Activated CD4-positive, alpha-beta memory T cell treated with anti-CD3 and anti-CD28 coated beads, Interleukin-2, amount 10 ng/mL, durations not matched to agents 7 days and 5 days (primary cell): ENCODE measurements around the gene THOC1. TPM values are rescaled to one million over a fixed set of nuclear protein-coding genes. Genes with fewer than 3 reads are reported as not detected.
"Not testable (repeated sequence)": the region's sequence is repeated elsewhere in the genome, so short reads cannot be mapped to it uniquely, and the experiment has no call there.

Experiments
- CTCF ChIA-PET: fragments of 350-600 bp; sonication (Branson Sonifier 250); formaldehyde crosslinking; loops from one replicate; lab custom pipeline; 2021; ENCODE audit warnings: antibody characterized with exemption, inconsistent platforms; lab: Charles Lee
- POLR2A ChIA-PET: fragments of 350-600 bp; sonication (Branson Sonifier 250); formaldehyde crosslinking; loops from one replicate; lab custom pipeline; 2021; ENCODE audit warnings: antibody characterized with exemption; lab: Charles Lee
- DNase-seq: peaks from one replicate; pipeline ENCODE4 v3.0.0-alpha.2; 2020
- H3K27ac Mint-ChIP-seq: one replicate; pipeline ENCODE4 v1.8.0; 2021; ENCODE audit warnings: mild to moderate bottlenecking, mixed read lengths
- H3K27me3 Mint-ChIP-seq: one replicate; pipeline ENCODE4 v1.8.0; 2021; ENCODE audit warnings: mixed read lengths
- H3K36me3 Mint-ChIP-seq: one replicate; pipeline ENCODE4 v1.8.0; 2021; ENCODE audit warnings: low read depth, mixed read lengths
- H3K4me1 Mint-ChIP-seq: one replicate; pipeline ENCODE4 v1.8.0; 2021; ENCODE audit warnings: mixed read lengths
- H3K4me3 Mint-ChIP-seq: one replicate; pipeline ENCODE4 v1.8.0; 2021; ENCODE audit warnings: mild to moderate bottlenecking, mixed read lengths
- H3K9me3 Mint-ChIP-seq: one replicate; pipeline ENCODE4 v1.8.0; 2021; ENCODE audit warnings: mixed read lengths
- total RNA-seq, 2 experiments: library from RNA; stranded (reverse); gene quantifications; one replicate each; pipeline ENCODE4 v1.2.3, GENCODE V29; 2021

Gene THOC1
- total RNA-seq, 2 experiments from 2014 or later: 42.2 to 43.1 TPM

DNA sequence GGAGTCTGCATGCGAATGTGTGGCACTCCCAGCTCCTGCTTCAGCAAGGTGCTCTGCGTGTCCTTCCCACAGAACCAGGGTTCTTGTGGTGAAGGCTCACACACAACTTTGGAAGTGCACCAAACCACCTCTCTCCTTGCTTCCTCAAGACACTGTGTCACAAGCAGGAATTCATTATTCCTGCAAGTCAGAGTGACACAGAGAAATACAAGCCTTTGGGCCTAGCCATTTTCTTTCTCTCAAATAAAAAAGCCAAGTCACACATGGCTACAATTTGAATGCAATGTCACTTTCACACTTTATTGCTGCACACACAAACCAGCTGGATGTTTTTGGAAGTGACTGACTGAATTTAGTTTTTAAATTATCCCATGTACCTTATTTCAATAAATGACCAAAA is 30.1 kb upstream of the THOC1 start:
- H3K9me3 Mint-ChIP-seq: no peaks in the 10 kb centered on the region
- DNase-seq: no peak
- H3K27me3 Mint-ChIP-seq: peaks cover 1% of the 10 kb centered on the region
- CTCF ChIA-PET: no interaction called here
- no peak overlapping the region for H3K4me3 Mint-ChIP-seq
- H3K4me1 Mint-ChIP-seq: no peaks in the 10 kb centered on the region
- H3K36me3 Mint-ChIP-seq: no peaks in the 10 kb centered on the region
- no peak overlapping the region for H3K27ac Mint-ChIP-seq
- POLR2A ChIA-PET: no interaction called here

DNA sequence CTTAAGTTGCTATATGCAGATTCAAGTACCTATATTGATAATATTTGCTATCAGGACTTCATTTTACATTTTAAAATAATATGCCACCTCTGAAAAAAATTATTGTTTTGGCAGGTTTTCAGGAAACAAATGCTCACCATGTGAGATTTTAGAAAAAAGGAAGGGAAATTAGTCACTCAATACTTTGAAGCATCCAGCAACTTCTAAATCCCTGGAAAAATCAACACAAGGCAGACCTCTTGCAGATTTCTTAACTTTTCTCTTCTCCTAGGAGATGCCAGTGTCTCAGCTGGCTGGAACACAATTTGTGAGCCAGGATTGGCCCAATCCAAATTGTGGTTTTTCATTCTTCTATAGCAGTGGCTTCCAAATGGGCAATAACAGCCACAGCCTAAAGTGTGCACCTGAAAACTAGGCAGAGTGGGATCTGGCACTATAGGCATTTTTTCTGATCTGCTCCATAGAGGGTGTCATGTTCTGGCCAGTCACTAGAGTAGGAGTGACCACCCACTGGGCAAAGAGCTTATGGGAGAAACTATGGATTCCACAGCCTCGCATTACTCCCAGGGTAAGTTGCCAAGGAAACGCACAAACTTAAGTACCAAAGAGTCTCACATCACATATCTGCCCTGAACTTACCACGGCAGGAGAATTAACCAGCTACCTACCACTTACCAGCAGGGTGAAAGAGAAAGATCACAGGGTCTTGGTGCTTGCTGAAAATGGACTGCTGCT is 28.1 kb upstream of the THOC1 start:
- CTCF ChIA-PET: no interaction called here

DNA sequence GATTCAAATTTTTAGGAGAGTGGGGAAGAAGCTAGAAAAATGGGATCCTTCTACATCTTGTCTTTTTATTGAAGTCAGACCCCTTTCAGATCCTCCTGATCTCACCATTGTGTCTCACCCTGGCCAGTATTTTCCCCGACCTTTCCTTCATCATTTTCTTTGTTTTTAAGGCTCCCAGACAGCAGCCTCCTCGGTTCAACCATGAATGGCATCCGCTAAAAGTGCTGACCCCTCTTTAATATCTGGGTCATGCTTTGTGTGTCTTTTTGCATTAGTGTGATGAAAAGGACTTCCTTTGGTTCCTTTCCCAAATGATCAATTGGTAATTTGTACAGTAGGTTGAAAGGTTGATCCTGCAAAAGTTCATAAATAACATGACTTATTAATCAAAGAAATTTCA is 26.7 kb upstream of the THOC1 start:
- H3K27me3 Mint-ChIP-seq: no peaks in the 10 kb centered on the region
- DNase-seq: no peak
- no peaks in the 10 kb centered on the region for H3K4me1 Mint-ChIP-seq
- no peaks in the 10 kb centered on the region for H3K9me3 Mint-ChIP-seq
- no peaks in the 10 kb centered on the region for H3K36me3 Mint-ChIP-seq
- H3K27ac Mint-ChIP-seq: no peak overlapping the region
- no peak overlapping the region for H3K4me3 Mint-ChIP-seq
- ChIA-PET CTCF (no interaction called here), POLR2A (no interaction called here)

More for the DNA sequence above, 28.1 kb upstream of the THOC1 start:
- Mint-ChIP-seq H3K9me3 (no peaks in the 10 kb centered on the region), H3K4me1 (no peaks in the 10 kb centered on the region), H3K4me3 (no peak overlapping the region), H3K27me3 (peaks cover 1% of the 10 kb centered on the region), H3K36me3 (no peaks in the 10 kb centered on the region), H3K27ac (no peak overlapping the region)
- DNase-seq: no peak
- POLR2A ChIA-PET: no interaction called here

DNA sequence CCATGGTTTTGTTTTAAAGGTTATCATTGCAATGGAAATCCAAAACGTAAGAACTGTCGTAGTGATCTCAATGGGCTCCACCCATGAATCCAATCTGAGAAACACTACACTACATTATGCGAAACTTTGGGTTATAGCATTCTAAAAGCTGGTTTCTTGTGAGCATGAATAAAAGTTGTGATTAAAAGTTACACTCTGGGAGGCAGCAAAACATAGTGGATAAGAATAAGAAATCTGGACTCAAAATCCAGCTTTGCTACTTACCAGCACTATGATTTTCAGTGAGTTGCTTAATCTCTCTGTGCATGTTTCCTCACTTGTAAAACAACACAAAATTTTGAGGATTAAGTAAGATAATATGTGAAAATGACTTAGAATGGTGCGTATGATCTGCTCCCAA is 25.7 kb upstream of the THOC1 start:
- no peak overlapping the region for H3K4me3 Mint-ChIP-seq
- no peaks in the 10 kb centered on the region for H3K9me3 Mint-ChIP-seq
- no peak overlapping the region for H3K27ac Mint-ChIP-seq
- CTCF ChIA-PET: interaction anchor here (0.6 kb wide), 1 partner anchor 408 kb away, joined by 6 read pairs; no protein-coding TSS in a partner anchor
- no peaks in the 10 kb centered on the region for H3K36me3 Mint-ChIP-seq
- DNase-seq: no peak
- POLR2A ChIA-PET: no interaction called here
- peaks cover 1% of the 10 kb centered on the region for H3K27me3 Mint-ChIP-seq
- no peaks in the 10 kb centered on the region for H3K4me1 Mint-ChIP-seq

DNA sequence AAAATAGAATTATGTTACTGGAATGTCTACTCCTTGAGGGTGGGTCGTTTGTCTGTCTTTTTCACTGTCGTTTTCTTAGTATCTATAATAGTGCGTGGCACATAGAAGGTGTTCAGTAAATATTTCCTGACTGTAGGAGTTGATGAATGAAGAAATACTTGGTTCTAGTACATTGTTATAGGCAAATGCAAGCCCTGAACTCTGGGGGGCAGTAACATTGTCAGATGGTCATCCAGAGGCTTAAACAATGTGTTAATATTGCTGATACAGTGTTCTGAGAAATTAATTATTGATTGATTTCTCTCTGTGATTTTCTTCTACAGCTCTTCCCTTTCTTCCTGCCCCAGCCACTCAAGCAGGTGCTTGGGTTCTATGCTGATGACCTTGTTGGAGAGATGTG is 24.4 kb upstream of the THOC1 start:
- Mint-ChIP-seq H3K4me3 (no peak overlapping the region), H3K9me3 (no peaks in the 10 kb centered on the region), H3K36me3 (no peaks in the 10 kb centered on the region), H3K27ac (no peak overlapping the region), H3K4me1 (no peaks in the 10 kb centered on the region), H3K27me3 (peaks cover 6% of the 10 kb centered on the region)
- POLR2A ChIA-PET: no interaction called here
- CTCF ChIA-PET: no interaction called here
- no peak for DNase-seq

DNA sequence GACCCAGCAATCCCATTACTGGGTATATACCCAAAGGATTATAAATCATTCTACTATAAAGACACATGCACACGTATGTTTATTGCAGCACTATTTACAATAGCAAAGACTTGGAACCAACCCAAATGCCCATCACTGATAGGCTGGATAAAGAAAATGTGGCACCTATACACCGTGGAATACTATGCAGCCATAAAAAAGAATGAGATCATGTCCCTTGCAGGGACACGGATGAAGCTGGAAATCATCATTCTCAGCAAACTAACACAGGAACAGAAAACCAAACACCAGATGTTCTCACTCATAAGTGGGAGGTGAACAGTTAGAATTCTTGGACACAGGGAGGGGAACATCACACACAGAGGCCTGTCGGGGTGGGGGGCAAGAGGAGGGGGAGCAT is 22.1 kb upstream of the THOC1 start:
- POLR2A ChIA-PET, DNase-seq, H3K9me3 Mint-ChIP-seq, H3K27ac Mint-ChIP-seq, H3K4me1 Mint-ChIP-seq, H3K4me3 Mint-ChIP-seq, H3K36me3 Mint-ChIP-seq, CTCF ChIA-PET: not testable (repeated sequence)
- peaks cover 17% of the 10 kb centered on the region for H3K27me3 Mint-ChIP-seq

DNA sequence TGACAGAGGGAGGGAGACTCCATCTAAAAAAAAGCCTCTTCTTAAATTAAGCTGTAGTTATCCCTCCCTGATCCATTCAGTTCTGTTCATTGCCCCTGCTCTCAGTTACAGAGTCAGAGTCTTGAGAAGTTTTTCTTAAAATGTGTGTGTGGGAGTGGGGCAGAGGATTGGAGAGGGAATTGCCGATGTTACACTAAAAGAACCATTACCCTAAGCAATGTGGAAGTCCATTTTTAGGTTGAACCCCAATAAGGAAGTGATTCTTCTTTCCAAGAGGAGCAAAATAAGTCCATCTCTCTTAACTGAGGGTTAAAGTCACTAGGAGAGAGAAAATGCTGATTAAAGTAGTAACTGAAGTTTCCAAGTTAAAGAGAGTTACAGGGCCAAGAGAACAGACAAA is 21.2 kb upstream of the THOC1 start:
- ChIA-PET CTCF (no interaction called here), POLR2A (no interaction called here)
- Mint-ChIP-seq H3K4me1 (no peaks in the 10 kb centered on the region), H3K9me3 (no peaks in the 10 kb centered on the region), H3K36me3 (no peaks in the 10 kb centered on the region), H3K27me3 (peaks cover 17% of the 10 kb centered on the region), H3K4me3 (no peak overlapping the region), H3K27ac (no peak overlapping the region)
- DNase-seq: no peak

DNA sequence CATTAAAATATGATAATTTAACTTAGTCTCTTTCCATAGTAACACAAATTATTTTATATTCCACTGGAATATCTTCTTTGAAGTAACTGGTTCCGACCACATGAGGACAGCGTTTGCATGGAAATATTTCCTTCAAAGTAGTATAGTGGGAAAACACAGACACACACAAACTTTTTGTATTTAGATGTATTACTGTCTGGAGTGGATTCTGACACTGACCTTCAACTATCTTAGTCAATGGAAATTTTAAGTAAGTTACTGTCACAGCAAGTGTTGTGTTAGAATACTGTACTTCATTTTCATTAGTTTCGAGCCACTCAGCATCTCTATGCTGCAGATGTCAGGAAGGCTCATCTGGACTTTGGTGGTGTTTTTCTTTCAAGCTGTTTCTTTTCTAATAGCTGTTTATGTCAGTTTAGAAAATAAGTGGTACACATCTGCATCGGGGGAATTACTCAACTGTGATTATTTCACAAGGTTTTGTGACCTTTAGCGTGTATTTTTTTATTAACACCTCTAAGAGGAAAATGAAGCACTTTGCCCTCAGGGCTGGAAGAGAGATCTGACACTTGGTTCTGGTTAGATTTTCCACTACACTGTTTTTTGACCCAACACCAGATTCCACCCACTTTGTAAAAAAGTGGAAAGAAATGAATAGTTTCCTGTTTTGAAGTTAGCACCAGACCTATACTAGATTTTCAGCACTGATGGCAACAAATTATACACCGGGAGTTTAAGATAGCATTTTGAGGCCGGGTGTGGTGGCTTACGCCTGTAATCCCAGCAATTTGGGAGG is 18.9 kb upstream of the THOC1 start:
- ChIA-PET POLR2A (no interaction called here), CTCF (no interaction called here)
- Mint-ChIP-seq H3K27me3 (peaks cover 21% of the 10 kb centered on the region), H3K4me1 (no peaks in the 10 kb centered on the region), H3K36me3 (no peaks in the 10 kb centered on the region), H3K27ac (no peak overlapping the region), H3K9me3 (no peaks in the 10 kb centered on the region), H3K4me3 (no peak overlapping the region)
- DNase-seq: no peak

DNA sequence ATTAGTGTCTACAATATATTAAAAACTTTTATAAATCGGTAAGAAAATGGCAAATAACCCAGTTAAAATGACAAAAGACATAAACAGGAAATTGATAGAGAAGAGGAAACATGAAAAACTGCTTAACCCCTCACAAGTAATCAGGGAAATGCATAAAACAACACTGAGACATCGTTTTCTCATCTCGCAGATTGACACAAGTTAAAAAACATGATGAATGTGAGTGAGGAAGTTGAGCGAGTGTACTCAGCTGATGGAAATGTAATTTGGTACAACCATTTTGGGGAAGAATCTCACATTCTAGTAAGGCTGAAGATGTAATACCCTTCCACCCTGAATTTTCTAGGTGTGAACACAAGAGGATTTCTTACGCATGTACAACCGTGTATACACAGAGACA is 18.0 kb upstream of the THOC1 start:
- ChIA-PET POLR2A (no interaction called here), CTCF (no interaction called here)
- Mint-ChIP-seq H3K36me3 (no peaks in the 10 kb centered on the region), H3K9me3 (no peaks in the 10 kb centered on the region), H3K4me3 (no peak overlapping the region), H3K27me3 (peaks cover 27% of the 10 kb centered on the region), H3K27ac (no peak overlapping the region), H3K4me1 (no peaks in the 10 kb centered on the region)
- DNase-seq: no peak

DNA sequence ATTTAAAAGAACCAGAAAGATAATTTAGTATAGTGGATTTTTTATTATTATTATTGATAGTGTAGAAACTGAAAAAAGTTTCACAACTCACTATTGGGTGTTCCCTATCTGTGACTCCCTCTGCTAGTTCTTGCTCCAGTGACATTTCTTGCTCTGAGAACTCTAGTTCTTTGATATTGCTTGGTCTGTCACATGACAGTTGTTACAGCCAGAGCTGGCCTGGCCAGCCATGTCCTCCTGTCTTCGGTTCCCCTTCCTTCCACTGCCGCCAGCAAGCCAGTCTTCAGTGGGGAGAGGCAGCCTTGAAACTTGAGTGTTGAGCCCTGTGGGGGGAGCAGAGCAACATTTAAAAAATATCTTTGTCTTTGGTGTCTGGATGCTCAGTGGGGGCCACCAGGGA is 7.6 kb upstream of the THOC1 start:
- ChIA-PET POLR2A (no interaction called here), CTCF (no interaction called here)
- Mint-ChIP-seq H3K4me3 (no peak overlapping the region), H3K9me3 (no peaks in the 10 kb centered on the region), H3K27ac (no peak overlapping the region), H3K4me1 (no peaks in the 10 kb centered on the region), H3K36me3 (no peaks in the 10 kb centered on the region), H3K27me3 (peaks cover 7% of the 10 kb centered on the region)
- DNase-seq: no peak

DNA sequence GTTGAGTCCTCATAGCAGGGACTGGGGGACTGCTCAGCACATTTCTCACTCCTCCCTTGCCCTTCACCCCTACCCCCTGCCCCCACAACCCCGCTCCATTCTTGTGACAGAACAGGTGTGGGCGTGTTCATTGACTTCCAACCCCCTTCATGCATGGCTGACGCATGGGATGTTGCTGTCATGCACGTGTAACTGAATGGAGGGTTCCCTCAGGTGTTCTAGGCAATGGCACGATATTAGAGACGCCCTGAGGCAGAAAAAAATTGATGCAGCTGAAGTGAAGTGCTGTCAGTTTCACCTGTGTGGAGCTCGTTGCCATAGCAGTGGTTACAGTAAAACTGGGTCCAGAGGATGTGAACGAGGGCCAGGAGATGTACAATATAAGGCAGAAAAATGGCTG is 6.5 kb upstream of the THOC1 start:
- Mint-ChIP-seq H3K27me3 (peaks cover 5% of the 10 kb centered on the region), H3K36me3 (no peaks in the 10 kb centered on the region), H3K4me3 (no peak overlapping the region), H3K4me1 (peaks cover 6% of the 10 kb centered on the region), H3K27ac (no peak overlapping the region), H3K9me3 (no peaks in the 10 kb centered on the region)
- no peak for DNase-seq
- CTCF ChIA-PET: no interaction called here
- POLR2A ChIA-PET: no interaction called here

DNA sequence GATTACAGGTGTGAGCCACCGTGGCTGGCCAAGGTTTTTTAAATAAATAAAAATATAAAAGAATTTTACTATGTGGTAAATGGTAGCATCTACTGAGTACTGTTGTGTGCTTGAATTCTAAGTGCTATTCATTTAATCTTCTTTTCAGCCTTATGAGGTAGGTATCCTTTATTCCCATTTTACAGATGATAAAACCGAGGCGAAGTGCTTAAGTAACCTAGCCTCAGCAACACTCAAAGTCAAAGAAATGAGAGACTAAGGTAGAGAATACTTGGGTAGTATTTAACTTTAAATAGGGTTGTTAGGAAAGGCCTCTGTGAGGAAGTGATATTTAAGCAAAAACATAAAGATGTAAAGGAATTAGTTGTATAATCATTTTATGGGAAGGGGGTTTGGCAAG is 5.7 kb upstream of the THOC1 start:
- DNase-seq: no peak
- Mint-ChIP-seq H3K27ac (no peak overlapping the region), H3K9me3 (no peaks in the 10 kb centered on the region), H3K27me3 (peaks cover 5% of the 10 kb centered on the region), H3K36me3 (peaks cover 2% of the 10 kb centered on the region), H3K4me3 (no peak overlapping the region), H3K4me1 (peaks cover 14% of the 10 kb centered on the region)
- ChIA-PET POLR2A (no interaction called here), CTCF (no interaction called here)

DNA sequence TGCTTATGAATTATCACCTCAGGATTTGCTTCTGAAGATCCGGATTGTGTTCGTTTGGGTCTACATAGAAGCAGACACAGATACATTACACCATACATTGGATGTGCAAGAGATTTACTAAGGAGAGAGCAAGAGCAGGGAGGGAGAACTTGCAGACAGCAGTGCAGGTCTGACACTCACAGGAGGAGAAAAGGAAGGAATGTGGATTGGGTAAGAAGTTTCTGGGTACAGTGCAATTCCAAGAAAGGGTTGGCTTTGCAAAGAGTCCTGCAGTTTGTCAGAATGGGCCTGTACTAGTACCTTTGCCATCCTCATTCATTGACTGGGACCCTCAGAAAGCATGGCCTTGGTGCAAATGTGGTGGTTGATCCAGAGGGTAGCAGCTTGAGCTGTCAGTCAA is 4.8 kb upstream of the THOC1 start:
- no peak overlapping the region for H3K27ac Mint-ChIP-seq
- DNase-seq: no peak
- CTCF ChIA-PET: no interaction called here
- H3K27me3 Mint-ChIP-seq: peaks cover 5% of the 10 kb centered on the region
- no peak overlapping the region for H3K4me3 Mint-ChIP-seq
- no peaks in the 10 kb centered on the region for H3K9me3 Mint-ChIP-seq
- peaks cover 14% of the 10 kb centered on the region for H3K4me1 Mint-ChIP-seq
- POLR2A ChIA-PET: no interaction called here
- H3K36me3 Mint-ChIP-seq: peaks cover 10% of the 10 kb centered on the region
